Brain microvascular endothelial cell (primary cell): ENCODE data around the gene TRABD2B.

ENCODE experiments used
- DNase-seq: peaks from one replicate; pipeline ENCODE4 v3.0.0-alpha.2; 2020
- H3K27ac ChIP-seq: fragments of 250-450 bp; sonication (Bioruptor Pico); 2 replicates; pipeline ENCODE4 v1.5.1; 2020; ENCODE audit warnings: mild to moderate bottlenecking, moderate library complexity
- H3K27me3 ChIP-seq: fragments of 250-450 bp; sonication (Bioruptor Pico); replicated peaks from 2 replicates; pipeline ENCODE4 v1.5.1; 2020; ENCODE audit warnings: mild to moderate bottlenecking
- H3K36me3 ChIP-seq: fragments of 250-450 bp; sonication (Bioruptor Pico); replicated peaks from 2 replicates; pipeline ENCODE4 v1.5.1; 2020; ENCODE audit warnings: mild to moderate bottlenecking
- H3K4me3 ChIP-seq: 2 replicates; pipeline ENCODE4 v1.5.1; 2011; ENCODE audit warnings: low read depth, mild to moderate bottlenecking, control low read depth, low read length, moderate library complexity
- CTCF ChIP-seq: IDR thresholded peaks from 2 replicates; pipeline ENCODE4 v1.5.1; 2011; ENCODE audit warnings: low read depth, mild to moderate bottlenecking, moderate library complexity, low read length, control low read depth, inconsistent platforms; ENCODE audit errors: missing control alignments
- in situ Hi-C: cut with HindIII; loops from 2 replicates; pipeline ENCODE4 v1.10.0; 2017; ENCODE audit warnings: low sequenced_read_pairs, low pct_ligation_motif_present

Gene TRABD2B

GRCh38 chr1:47837866-47838561 lies 159.2 kb downstream of the TRABD2B start:
- Histone ChIP-seq H3K27ac (no peak overlapping the region), H3K36me3 (no peaks in the 10 kb centered on the region), H3K4me3 (no peak overlapping the region), H3K27me3 (no peaks in the 10 kb centered on the region)
- DNase-seq = no peak
- in situ Hi-C loops = no loop called here
- no peak for TF ChIP-seq CTCF

GRCh38 chr1:47837056-47837830 lies 159.9 kb downstream of the TRABD2B start:
- TF ChIP-seq CTCF = no peak
- Histone ChIP-seq H3K27me3 (no peaks in the 10 kb centered on the region), H3K27ac (no peak overlapping the region), H3K4me3 (no peak overlapping the region), H3K36me3 (no peaks in the 10 kb centered on the region)
- DNase-seq = no peak
- in situ Hi-C loops = no loop called here

GRCh38 chr1:47835409-47835808 lies 161.8 kb downstream of the TRABD2B start:
- Histone ChIP-seq H3K27ac (no peak overlapping the region), H3K36me3 (no peaks in the 10 kb centered on the region), H3K4me3 (no peak overlapping the region), H3K27me3 (peaks cover 7% of the 10 kb centered on the region)
- TF ChIP-seq CTCF = no peak
- no peak for DNase-seq
- in situ Hi-C loops = no loop called here

GRCh38 chr1:47834326-47834725 lies 162.9 kb downstream of the TRABD2B start:
- H3K27me3 ChIP-seq = peaks cover 12% of the 10 kb centered on the region
- H3K4me3 ChIP-seq = no peak overlapping the region
- TF ChIP-seq CTCF = no peak
- DNase-seq = no peak
- H3K27ac ChIP-seq = no peak overlapping the region
- in situ Hi-C loops = no loop called here
- H3K36me3 ChIP-seq = no peaks in the 10 kb centered on the region

GRCh38 chr1:47830641-47831333 lies 166.4 kb downstream of the TRABD2B start:
- Histone ChIP-seq H3K36me3 (no peaks in the 10 kb centered on the region), H3K27me3 (peaks cover 12% of the 10 kb centered on the region), H3K4me3 (no peak overlapping the region), H3K27ac (no peak overlapping the region)
- no peak for TF ChIP-seq CTCF
- no peak for DNase-seq
- in situ Hi-C loops = no loop called here
